GM18517 (cell line): ENCODE results near the gene OR14A2.
"Not testable (repeated sequence)": the region's sequence is repeated elsewhere in the genome, so short reads cannot be mapped to it uniquely, and the experiment has no call there.

Source experiments
- ATAC-seq: cut with Tn5 transposase; IDR thresholded peaks from one replicate; pipeline ENCODE4 v1.9.1; 2021; ENCODE audit warnings: mild to moderate bottlenecking, moderate library complexity; ENCODE audit not compliant: unreplicated experiment

The OR14A2 gene

DNA sequence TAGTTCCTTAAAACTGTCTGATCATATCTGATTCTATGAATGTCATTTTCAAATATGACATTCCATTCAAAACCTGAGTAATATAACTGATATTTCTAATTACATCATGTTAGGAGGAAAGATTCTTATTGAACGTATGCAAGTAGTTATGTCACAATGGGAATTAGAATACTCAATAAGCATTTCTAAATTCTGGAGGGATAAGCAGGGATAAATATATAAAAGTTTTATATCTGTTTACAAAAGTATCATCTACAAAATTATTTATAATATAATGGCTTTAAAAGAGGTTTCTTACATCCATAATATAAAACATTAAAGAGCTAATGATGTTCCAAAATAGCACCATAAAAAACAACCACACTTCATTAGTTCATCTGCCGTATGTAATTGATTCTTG, at the start of gene OR14A2:
Gene OR14A2, minus strand, starts transcription at position 101 of the 400 bp plus-strand sequence.
- no peak for ATAC-seq

DNA sequence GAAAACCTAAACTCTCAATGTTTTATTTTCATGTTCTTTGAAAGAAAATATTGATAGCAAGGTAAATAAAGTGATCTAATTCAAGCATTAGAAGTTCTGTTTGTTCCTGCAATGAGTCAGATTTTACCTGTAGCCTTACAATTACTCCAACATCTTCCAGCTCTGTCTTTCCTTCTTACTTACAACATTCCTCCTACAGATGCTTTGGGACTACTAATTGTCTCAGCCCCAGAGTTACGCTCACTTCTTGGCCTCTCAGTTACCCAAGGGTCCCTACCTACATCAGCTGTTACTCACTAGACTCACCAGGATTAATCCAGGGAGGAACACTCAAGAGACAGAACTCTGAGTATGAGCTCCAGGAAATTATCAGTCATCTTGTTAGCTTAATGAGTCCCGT, 49.6 kb upstream of the OR14A2 start:
- no peak for ATAC-seq

DNA sequence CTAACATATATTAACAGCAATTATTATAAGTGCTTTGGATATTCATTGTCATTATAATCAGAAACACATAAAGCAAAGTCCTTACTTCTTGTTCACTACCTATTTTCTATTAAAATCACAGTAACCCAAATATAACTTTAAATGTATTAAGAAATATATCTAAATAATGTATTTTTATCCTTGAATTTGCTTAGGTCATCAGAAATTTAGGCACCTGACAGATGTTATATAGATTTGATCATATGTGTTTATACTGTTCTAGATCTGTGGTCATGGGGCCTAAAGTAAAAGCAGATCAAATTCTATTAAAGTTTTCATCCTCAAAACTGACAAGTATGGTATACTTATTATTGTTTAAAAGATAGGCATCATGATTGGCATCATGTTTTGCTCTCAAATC, 21.7 kb upstream of the OR14A2 start:
- ATAC-seq, result no peak

DNA sequence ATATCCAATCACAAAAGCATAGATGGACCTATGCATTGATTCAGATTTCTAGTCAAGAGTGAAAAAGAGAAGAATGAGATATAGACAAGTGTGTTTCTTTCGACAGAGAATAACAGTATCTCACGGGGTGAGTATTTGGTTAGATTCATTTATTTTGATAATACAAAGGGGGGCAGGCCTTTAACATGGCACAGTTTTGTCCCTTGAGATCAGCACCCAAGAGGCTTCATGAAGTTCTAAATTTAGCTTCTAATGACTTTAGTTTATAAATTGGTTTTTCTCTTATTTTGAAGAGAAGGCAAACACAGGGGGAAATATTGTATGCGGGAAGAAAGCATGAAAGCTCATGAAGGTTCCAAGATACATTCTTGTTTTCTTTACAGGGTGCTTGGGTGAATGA, 12.5 kb upstream of the OR14A2 start, which contains the start of gene OR1C1:
Gene OR1C1, minus strand, starts transcription at position 101 of the 400 bp plus-strand sequence. CDS start 2,150 bp downstream, outside the sequence.
- no peak for ATAC-seq

DNA sequence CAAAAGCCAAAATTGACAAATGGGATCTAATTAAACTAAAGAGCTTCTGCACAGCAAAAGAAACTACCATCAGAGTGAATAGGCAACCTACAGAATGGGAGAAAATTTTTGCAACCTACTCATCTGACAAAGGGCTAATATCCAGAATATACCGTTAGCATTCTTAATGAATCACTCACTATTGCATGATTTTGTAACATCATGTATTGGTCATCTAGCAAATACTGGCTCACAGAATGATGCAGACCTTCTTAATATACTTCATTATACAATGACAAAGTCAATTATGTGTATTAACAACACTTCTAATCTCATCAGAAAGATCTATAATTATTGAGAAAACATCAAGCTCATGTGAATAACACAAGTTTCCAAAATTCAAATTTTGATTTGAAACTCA, 6.4 kb upstream of the OR14A2 start:
- ATAC-seq, result not testable (repeated sequence)

DNA sequence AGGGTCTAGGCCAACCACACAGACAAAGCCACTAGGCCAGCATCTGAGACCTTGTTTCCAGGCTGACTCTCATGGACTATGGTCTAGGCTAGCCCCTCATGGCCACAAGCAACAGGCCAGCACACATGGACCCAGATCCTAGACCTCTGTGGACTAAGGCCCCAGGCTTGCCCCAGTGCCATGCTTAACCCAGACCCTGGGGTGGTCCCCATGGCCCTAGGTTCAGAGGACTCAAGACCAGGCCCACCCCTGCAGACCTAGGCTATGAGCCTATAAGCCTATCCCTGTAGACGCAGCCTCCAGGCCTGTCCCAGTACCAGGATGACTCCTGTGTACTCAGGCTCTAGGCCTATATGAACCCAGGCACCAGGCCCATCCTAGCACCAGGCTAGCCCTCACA, 1.9 kb upstream of the OR14A2 start:
- no peak for ATAC-seq

DNA sequence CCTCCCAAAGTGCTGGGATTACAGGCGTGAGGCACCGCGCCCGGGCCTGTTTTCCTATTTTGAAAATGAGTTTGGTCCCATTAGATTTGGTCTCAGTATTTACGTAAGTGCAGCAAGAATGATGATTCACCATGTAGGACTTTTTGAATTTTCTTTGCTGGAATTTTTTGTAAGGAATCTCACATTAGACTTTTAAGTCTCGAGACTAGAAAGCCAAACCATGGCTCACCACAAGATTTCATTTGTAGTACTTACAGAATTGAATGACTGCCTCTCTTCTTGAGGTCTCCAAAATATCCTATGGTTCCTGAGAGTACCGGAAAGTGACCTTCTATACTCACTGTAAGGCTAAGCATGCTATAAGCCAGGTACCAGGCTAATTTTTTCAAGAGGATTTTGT, 325 bp downstream of the OR14A2 start:
- ATAC-seq, result no peak

DNA sequence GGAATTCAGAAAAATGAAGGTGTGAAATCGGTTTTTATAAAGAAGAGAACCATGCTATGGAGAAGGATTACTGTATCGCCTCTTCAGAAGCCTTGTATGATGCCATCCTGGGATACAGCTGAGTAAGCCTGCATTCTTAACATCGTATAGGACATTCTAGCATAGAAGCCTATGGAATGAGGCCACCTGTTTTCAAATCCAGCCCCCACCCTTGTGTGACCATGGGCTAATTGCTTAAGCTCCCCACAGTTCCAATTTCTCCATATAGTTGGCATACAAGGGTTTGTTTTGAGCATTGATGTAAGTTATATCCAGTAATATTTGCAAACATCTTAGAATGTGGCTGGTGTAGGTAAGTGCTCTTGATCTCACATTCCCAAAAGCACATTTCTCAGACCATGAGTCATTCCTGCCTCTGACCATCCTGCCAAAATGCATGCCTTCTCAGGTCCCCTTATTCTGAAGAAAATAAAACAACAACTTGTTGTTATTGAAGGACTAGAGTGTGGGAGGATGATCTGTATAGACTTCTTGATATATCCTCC, 1.5 kb downstream of the OR14A2 start:
- ATAC-seq, result no peak

DNA sequence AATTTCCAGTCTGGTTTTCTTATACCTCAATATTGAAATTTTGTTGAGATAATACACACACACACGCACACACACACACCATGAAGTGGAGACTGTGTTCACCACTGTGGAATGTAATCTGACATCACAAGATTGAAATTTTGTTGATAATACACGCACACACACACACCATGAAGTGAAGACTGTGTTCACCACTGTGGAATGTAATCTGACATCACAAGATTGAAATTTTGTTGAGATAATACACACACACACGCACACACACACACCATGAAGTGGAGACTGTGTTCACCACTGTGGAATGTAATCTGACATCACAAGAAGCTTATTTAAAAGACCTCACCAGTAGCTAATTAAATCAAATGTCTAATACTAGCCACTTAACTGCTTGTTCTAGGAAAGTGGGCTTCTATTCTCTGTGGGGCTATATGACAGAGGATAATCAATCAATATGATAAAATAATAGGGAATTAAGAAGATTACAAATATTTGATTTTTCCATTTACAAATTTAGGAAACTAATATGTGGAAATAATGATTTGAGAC, 5.7 kb downstream of the OR14A2 start:
- ATAC-seq, result not testable (repeated sequence)

DNA sequence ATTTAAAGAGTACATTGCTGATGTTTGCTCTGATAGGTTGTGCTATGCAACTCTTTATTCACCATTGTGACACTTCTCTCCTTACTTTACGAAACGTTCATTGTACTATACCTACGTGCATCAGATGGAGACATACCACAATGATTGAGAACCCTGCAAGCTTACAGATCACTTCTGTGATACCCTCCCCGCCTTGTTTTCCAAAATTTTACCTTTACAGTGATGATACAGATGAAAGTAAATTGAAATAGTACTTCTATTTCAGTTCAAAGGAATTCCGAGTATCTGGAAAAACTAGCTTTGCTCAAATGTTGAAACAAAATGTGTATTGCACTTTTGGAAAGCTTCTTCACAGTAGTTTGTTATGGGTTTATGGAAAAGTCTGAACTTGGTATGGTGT, 6.2 kb downstream of the OR14A2 start:
- no peak for ATAC-seq

DNA sequence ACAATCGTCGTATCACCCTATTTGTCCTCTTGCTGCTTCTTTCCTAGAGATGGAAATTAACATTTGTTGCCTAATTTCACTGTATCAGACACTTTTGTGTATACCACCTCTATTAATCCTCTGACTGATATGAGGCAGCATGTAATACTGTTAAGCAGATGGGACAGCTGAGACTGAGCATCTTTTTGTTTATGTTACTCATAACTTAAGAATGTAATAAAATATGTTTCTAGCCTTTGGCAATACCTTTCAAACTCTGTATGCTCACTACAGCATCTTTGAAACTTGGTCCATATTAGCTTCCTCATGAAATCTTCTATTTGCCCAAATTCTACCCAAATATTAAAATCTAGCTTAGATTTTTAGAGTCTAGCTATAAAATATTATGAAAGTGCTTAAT, 7.2 kb downstream of the OR14A2 start:
- no peak for ATAC-seq

DNA sequence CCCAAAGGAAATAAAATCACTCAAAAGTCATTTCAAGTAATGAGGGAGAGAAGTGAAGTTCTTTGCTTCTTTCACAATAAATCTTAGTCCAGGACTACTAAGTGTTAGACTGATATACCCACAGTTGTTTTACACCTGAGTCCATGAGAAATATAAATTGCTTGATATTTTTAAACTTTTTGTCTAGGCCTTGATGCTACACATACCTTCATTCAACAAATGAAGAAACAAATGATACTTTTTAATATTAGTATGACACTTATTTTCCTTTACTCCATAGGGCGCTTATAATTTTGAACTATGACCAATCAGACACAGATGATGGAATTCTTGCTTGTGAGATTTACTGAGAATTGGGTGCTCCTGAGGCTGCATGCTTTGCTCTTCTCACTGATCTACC, 9.6 kb downstream of the OR14A2 start, which contains the start of gene OR14K1:
Gene OR14K1, plus strand, starts transcription at position 301 of the 400 bp plus-strand sequence. Its CDS starts 0 bp downstream, at position 301.
- no peak for ATAC-seq

DNA sequence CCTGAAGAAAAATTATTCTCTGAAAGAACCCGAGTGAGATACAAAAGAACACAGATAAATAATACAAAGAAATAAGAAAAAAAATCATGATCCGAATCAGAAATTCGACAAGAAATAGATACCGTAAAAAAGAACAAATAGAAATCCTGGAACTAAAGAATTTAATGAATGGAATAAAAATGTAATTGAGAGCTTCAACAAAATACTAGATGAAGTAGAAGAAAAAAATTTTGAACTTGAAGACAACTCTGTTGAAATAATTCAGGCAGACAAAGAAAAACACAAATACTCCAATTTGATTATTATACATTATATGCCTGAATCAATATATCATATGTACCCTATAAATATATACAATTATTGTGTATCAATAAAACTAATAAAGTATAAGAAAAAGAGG, 26.7 kb downstream of the OR14A2 start:
- ATAC-seq, result no peak

DNA sequence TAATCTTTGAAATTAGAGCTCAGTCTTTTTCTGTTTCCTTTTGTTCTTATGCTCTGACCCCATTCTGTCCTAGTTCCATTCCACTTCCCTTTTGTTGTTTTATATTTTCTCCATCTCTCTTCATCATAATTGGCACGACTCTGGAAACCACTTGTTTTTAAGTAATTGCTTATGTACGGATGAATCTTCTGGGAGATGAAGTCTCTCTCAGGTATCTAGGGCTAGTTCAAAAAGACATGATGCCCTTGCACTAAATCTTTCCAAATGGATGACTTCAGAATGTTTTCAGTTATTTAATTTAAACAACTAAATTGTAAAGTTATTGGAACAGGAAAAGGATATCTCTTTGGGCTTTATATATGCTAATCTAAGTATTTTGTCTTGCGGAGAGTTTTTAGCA, 31.4 kb downstream of the OR14A2 start, which contains the start of gene OR6F1:
Gene OR6F1, minus strand, starts transcription at position 101 of the 400 bp plus-strand sequence. CDS start 3,891 bp downstream, outside the sequence.
- no peak for ATAC-seq

DNA sequence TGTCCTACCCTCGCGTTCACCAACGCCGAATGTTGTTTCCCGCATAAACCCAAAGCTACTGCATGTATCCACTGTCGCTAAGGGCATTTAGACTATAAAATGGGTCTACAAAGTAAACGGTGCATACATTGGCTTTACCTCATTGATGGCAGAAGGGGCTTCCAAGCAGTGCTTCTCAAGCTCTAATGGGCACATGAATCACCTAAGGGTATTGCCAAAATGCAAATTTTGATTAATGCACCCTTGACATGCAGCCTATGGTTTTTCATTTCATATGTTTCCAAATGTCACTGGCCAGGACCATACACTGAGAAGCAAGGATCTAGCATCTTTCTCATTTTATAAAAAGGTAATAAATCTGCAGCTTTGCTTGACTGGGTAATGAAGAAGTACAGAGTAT, 34.2 kb downstream of the OR14A2 start:
- ATAC-seq, result no peak

DNA sequence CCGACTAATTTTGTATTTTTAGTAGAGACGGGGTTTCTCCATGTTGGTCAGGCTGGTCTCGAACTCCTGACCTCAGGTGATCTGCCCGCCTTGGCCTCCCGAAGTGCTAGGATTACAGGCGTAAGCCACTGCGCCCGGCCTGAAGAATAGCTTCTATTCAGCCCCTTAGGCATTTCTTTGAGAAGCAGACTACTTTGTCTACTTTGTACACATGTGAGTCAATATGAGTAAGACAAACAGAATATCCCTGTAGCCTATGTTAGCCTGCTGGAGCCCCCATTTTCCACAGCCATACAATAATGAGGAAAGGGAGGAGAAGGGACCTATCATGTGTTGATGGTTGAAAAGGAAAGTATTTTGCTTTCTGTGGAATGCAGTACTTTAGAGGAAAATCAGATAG, 37.3 kb downstream of the OR14A2 start:
- ATAC-seq, result not testable (repeated sequence)

DNA sequence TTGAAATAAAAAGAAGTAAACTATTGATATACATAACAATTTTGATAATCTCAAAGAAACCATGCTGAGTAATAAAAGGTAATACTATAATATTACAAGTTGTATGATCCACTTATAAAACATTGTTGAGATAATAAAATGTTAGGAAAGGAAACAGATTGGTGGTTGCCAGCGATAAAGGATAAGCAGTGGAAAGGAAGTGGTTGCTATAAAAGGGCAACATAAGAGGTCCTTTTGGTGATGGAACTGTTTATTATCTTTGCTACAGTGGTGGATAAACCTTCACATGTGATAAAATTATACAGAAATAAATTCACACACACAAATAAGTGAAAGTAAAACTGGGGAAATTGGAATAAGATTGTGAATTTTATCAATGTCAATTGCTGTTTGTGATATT, 46.6 kb downstream of the OR14A2 start:
- ATAC-seq, result no peak

DNA sequence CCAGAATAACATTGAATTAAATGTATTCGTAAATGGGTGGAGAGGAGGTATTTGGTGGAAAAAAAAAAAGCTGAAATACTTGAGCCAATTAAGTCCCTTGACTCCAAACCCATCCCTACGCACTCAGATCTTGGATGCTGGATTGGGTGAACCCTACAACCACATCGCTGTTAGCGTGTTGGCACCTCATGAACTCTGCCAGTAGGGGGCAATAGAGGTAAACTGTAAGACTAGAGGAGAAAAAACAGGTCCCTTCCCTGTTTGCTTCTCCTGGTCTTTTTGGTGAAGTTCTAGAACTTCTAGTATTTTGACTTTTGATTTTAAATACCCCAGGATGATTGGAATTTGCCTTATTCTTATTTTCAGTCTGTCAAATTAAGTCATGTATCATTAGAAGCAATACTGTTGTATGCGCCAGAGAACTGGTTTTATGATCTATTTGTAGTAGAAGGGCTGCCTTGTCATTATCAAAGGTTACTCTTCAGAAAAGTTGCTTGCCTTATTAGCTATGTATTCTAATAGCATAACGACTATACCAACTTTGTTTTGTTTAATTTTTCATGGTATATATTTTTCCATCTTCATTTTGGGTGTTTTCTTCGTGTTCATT, 66.5 kb downstream of the OR14A2 start:
- ATAC-seq, result peak; percentile 88

DNA sequence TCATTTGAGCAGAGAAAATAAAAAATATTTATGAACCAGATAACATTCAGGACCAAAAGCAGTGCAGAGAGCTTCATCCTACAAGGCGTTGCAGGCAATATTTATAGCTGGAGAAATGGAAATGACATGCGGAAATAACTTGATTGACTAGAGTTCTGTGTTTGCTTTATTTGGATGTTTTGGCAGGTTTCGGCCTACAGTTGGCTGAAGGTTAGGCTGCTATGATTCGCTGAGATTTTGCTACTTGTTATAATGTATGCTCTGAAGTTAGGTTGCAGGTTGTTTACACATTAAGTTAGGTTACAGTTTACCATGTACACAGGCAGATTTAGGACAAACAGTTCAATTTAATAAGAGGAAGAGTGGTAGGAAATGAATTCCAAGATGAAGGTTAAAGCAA, 67.8 kb downstream of the OR14A2 start:
- ATAC-seq, result no peak

DNA sequence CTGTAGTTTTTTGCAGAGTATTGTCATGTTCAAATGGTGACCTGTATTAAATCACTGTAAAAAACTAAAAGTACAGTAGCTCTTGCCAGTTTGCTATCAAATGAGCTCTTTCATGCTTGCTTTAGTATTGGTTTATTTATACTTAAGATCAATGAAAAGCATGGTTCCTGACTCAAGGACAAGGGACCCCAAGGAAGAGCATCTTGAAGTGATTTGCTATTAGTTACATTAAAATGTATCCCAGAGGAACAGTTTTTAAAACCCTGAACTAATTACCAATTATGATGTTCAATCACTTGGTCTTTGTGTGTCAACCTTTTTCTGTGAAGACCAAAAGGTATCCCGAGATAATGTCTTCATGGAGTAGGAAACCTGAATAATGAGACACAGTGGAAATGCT, 68.3 kb downstream of the OR14A2 start, which contains the start of gene OR13G1:
Gene OR13G1, minus strand, starts transcription at position 101 of the 400 bp plus-strand sequence. CDS start 6,698 bp downstream, outside the sequence.
- no peak for ATAC-seq
